PC-9 (cell line): ENCODE data around the gene OXSM.

ENCODE experiments used
- EZH2 ChIP-seq: fragments of 200-600 bp; sonication (generic); IDR thresholded peaks from 2 replicates; pipeline ENCODE4 v1.8.0; 2017; ENCODE audit warnings: antibody characterized with exemption, low read depth
- TF ChIP-seq, protein P1 (sequence below): fragments of 200-600 bp; sonication (generic); conservative IDR thresholded peaks from 2 replicates; pipeline ENCODE4 v1.6.1; 2017; ENCODE audit warnings: mixed run types, antibody characterized with exemption, mild to moderate bottlenecking, moderate library complexity

DNA sequence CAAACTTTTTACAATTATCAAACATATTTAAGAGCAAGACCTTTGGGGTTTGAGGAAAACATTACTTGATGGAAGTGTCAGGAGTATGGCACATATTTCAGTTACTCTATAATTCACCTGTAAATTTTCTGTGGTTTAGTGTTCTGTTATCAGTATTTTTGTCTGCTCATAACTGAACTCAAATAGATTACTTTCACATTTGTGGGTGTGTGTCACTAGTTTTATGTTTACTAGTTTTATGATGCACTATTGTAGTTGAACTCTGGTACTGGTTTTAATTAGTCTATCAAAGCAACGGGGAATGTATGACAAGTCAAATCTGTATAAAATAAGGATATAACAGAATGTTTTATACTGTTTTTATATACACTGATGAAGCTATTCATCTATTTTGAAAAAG is 27.2 kb downstream of the OXSM start:
- TF ChIP-seq, protein P1, sequence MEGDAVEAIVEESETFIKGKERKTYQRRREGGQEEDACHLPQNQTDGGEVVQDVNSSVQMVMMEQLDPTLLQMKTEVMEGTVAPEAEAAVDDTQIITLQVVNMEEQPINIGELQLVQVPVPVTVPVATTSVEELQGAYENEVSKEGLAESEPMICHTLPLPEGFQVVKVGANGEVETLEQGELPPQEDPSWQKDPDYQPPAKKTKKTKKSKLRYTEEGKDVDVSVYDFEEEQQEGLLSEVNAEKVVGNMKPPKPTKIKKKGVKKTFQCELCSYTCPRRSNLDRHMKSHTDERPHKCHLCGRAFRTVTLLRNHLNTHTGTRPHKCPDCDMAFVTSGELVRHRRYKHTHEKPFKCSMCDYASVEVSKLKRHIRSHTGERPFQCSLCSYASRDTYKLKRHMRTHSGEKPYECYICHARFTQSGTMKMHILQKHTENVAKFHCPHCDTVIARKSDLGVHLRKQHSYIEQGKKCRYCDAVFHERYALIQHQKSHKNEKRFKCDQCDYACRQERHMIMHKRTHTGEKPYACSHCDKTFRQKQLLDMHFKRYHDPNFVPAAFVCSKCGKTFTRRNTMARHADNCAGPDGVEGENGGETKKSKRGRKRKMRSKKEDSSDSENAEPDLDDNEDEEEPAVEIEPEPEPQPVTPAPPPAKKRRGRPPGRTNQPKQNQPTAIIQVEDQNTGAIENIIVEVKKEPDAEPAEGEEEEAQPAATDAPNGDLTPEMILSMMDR, result no peak
- no peak for TF ChIP-seq EZH2
